HEK293T (cell line): ENCODE measurements around the gene STOX1.
"Not testable (repeated sequence)": the region's sequence is repeated elsewhere in the genome, so short reads cannot be mapped to it uniquely, and the experiment has no call there.

Experiments used
- CTCF ChIA-PET: fragments of 350-600 bp; formaldehyde crosslinking; extraction: SDS; loops from one replicate; lab custom pipeline; 2021; ENCODE audit warnings: antibody characterized with exemption, inconsistent platforms; lab: Yijun Ruan, JAX
- POLR2A ChIA-PET: fragments of 350-600 bp; formaldehyde crosslinking; extraction: SDS; loops from one replicate; lab custom pipeline; 2020; ENCODE audit warnings: antibody characterized with exemption, inconsistent platforms; lab: Yijun Ruan, JAX
- DNase-seq: peaks from one replicate; pipeline ENCODE4 v3.0.0; 2012; ENCODE audit warnings: mixed read lengths; ENCODE audit errors: extremely low spot score
- ARNT ChIP-seq: fragments of 450-650 bp; IDR thresholded peaks from 2 replicates; pipeline ENCODE4 v1.6.1; 2017; ENCODE audit warnings: mild to moderate bottlenecking
- BHLHE40 ChIP-seq: fragments of 450-650 bp; IDR thresholded peaks from 2 replicates; pipeline ENCODE4 v1.6.1; 2016; ENCODE audit warnings: mild to moderate bottlenecking, moderate library complexity, borderline replicate concordance
- CTBP1 ChIP-seq: fragments of 450-650 bp; IDR thresholded peaks from 2 replicates; pipeline ENCODE4 v1.6.1; 2016; ENCODE audit warnings: borderline replicate concordance
- ELF4 ChIP-seq: fragments of 450-650 bp; IDR thresholded peaks from 2 replicates; pipeline ENCODE4 v1.6.1; 2017; ENCODE audit warnings: antibody characterized with exemption
- FOXA1 ChIP-seq: fragments of 450-650 bp; IDR thresholded peaks from 2 replicates; pipeline ENCODE4 v1.6.1; 2016; ENCODE audit warnings: mild to moderate bottlenecking
- FOXK2 ChIP-seq: fragments of 450-650 bp; IDR thresholded peaks from 2 replicates; pipeline ENCODE4 v1.6.1; 2016; ENCODE audit warnings: mild to moderate bottlenecking
- FOXM1 ChIP-seq: fragments of 450-650 bp; IDR thresholded peaks from 2 replicates; pipeline ENCODE4 v1.6.1; 2017; ENCODE audit warnings: mild to moderate bottlenecking, borderline replicate concordance
- HDGF ChIP-seq: fragments of 450-650 bp; IDR thresholded peaks from 2 replicates; pipeline ENCODE4 v1.6.1; 2017; ENCODE audit warnings: antibody characterized with exemption, borderline replicate concordance
- L3MBTL2 ChIP-seq: fragments of 450-650 bp; conservative IDR thresholded peaks from 2 replicates; pipeline ENCODE4 v1.6.1; 2016; ENCODE audit warnings: mild to moderate bottlenecking
- LEF1 ChIP-seq: fragments of 450-650 bp; IDR thresholded peaks from 2 replicates; pipeline ENCODE4 v1.6.1; 2017; ENCODE audit warnings: mild to moderate bottlenecking, borderline replicate concordance
- NFRKB ChIP-seq: fragments of 450-650 bp; IDR thresholded peaks from 2 replicates; pipeline ENCODE4 v1.6.1; 2016; ENCODE audit warnings: mild to moderate bottlenecking, moderate library complexity
- SP1 ChIP-seq: fragments of 450-650 bp; IDR thresholded peaks from 2 replicates; pipeline ENCODE4 v1.6.1; 2017
- SUZ12 ChIP-seq: fragments of 450-650 bp; IDR thresholded peaks from 2 replicates; pipeline ENCODE4 v1.6.1; 2016; ENCODE audit warnings: mild to moderate bottlenecking
- TARDBP ChIP-seq: fragments of 450-650 bp; IDR thresholded peaks from 2 replicates; pipeline ENCODE4 v1.6.1; 2016
- ZNF384 ChIP-seq: fragments of 450-650 bp; IDR thresholded peaks from 2 replicates; pipeline ENCODE4 v1.6.1; 2016
- TF ChIP-seq, protein P1 (sequence below): fragments of 450-650 bp; IDR thresholded peaks from 2 replicates; pipeline ENCODE4 v1.6.1; 2016

STOX1 gene

DNA sequence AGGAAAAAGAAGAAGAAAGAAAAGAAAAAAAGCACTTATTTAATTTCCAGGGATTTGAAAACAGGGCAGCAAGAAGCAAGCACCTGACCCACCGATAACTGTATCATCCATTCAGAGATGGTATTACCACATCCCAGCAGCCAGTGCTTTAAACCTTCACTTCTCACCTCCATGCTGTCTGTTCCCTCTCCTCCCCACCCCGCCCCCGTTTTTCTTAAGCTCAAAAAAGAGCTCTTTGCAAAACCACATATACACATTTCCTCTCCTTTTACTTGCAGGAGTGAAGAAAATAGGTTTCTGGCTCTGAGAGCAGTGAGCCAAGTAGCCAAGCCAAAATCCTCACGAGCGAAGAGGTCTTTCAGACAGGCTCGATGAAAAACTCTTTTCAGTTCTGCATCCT, 2.2 kb downstream of the STOX1 start:
- no peak for DNase-seq
- ChIA-PET CTCF (no interaction called here), POLR2A (no interaction called here)
- TF ChIP-seq ELF4, result no peak
- TF ChIP-seq SP1, result no peak
- no peak for TF ChIP-seq L3MBTL2
- TF ChIP-seq SUZ12, result no peak
- TF ChIP-seq TARDBP, result no peak
- TF ChIP-seq, protein P1, sequence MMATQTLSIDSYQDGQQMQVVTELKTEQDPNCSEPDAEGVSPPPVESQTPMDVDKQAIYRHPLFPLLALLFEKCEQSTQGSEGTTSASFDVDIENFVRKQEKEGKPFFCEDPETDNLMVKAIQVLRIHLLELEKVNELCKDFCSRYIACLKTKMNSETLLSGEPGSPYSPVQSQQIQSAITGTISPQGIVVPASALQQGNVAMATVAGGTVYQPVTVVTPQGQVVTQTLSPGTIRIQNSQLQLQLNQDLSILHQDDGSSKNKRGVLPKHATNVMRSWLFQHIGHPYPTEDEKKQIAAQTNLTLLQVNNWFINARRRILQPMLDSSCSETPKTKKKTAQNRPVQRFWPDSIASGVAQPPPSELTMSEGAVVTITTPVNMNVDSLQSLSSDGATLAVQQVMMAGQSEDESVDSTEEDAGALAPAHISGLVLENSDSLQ, result no peak
- TF ChIP-seq FOXK2, result no peak
- TF ChIP-seq LEF1, result no peak

DNA sequence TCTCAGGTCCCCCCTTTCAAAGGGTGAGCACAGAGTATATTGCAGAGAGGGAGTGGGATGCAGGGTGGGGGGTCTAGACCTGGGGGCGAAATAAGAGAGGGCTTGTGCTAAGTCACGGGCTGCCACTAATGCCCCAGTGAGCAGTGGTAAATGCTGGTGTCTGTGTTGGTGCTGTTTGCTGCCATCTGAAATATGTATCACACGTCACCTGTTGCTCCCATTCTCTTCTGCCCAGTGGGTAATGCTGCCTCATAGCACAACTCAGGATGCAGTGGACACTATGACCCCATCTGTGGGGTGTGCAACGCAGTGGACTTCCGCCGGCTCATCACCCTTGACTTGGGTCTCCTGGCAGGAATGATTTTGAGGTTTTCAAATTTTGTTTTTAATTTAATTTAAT, 2.6 kb downstream of the STOX1 start:
- no peak for DNase-seq
- POLR2A ChIA-PET, result no interaction called here
- TF ChIP-seq FOXM1 (no peak), SP1 (no peak), ARNT (no peak), NFRKB (no peak), ELF4 (no peak), BHLHE40 (no peak), HDGF (no peak), L3MBTL2 (no peak), TARDBP (no peak), FOXA1 (no peak), CTBP1 (no peak), FOXK2 (no peak), SUZ12 (no peak), LEF1 (no peak), ZNF384 (no peak)
- TF ChIP-seq, protein P1, result no peak
- CTCF ChIA-PET, result no interaction called here

DNA sequence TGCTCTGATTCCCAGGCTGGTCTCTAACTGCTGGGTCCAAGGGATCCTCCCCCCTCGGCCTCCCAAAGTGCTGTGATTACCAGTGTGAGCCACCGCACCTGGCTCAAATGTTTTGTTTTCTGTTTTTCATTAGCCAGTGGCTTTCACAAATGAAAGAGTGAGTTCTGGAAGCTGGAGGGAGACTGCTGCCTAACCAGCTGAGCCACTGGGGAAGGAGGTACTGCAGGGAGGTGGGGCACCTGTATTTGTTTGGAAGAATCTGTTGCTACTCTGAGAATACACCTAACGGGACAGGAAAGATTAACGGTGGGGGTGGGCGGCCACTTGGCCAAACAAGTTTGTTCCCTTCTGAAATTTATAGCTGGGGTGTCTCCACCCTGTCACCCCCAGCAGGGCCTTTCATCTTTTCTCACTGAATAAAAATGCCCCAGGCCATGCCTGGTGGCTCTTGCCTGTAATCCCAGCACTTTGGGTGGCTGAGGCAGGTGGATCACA, 4.7 kb downstream of the STOX1 start:
- no peak for DNase-seq
- ChIA-PET POLR2A (interaction anchor here (0.8 kb wide), 1 partner anchor 69 kb away, joined by 3 read pairs; the partner anchor contains the start of gene DDX50), CTCF (no interaction called here)
- TF ChIP-seq SP1 (no peak), L3MBTL2 (no peak), BHLHE40 (no peak), ZNF384 (no peak), FOXK2 (no peak), HDGF (no peak), TARDBP (no peak), LEF1 (no peak), FOXA1 (no peak), ELF4 (no peak), SUZ12 (no peak), NFRKB (no peak), FOXM1 (no peak), ARNT (no peak), CTBP1 (no peak)
- TF ChIP-seq, protein P1, result no peak

DNA sequence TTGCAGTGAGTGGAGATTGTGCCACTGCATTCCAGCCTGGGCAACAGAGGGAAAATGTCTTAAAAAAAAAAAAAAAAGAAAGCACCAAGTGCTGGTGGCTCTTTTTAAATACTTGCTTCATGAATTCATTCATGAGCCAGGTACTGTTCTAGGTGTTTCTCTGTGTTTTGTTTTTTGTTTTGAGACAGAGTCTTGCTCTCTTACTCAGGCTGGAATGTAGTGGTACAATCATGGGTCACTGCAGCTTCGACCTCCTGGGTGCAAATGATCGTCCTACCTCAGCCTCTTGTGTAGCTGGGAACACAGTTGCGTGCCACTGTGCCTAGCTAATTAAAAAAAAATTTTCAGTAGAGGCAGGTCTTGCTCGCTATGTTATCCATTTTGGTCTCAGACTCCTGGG, 5.3 kb downstream of the STOX1 start:
- CTCF ChIA-PET, result interaction anchor here (0.7 kb wide), 1 partner anchor 63 kb away, joined by 8 read pairs; no protein-coding TSS in a partner anchor
- TF ChIP-seq SUZ12, result no peak
- TF ChIP-seq, protein P1, result no peak
- no peak for TF ChIP-seq FOXA1
- no peak for TF ChIP-seq ARNT
- TF ChIP-seq TARDBP, result no peak
- no peak for TF ChIP-seq SP1
- TF ChIP-seq HDGF, result no peak
- TF ChIP-seq LEF1, result no peak
- no peak for TF ChIP-seq L3MBTL2
- no peak for TF ChIP-seq ZNF384
- TF ChIP-seq CTBP1, result no peak
- TF ChIP-seq ELF4, result no peak
- no peak for TF ChIP-seq FOXM1
- no peak for TF ChIP-seq FOXK2
- no peak for TF ChIP-seq NFRKB
- no peak for TF ChIP-seq BHLHE40
- DNase-seq, result no peak
- POLR2A ChIA-PET, result interaction anchor here (0.8 kb wide), 1 partner anchor 68 kb away, joined by 3 read pairs; the partner anchor contains the start of gene DDX50

DNA sequence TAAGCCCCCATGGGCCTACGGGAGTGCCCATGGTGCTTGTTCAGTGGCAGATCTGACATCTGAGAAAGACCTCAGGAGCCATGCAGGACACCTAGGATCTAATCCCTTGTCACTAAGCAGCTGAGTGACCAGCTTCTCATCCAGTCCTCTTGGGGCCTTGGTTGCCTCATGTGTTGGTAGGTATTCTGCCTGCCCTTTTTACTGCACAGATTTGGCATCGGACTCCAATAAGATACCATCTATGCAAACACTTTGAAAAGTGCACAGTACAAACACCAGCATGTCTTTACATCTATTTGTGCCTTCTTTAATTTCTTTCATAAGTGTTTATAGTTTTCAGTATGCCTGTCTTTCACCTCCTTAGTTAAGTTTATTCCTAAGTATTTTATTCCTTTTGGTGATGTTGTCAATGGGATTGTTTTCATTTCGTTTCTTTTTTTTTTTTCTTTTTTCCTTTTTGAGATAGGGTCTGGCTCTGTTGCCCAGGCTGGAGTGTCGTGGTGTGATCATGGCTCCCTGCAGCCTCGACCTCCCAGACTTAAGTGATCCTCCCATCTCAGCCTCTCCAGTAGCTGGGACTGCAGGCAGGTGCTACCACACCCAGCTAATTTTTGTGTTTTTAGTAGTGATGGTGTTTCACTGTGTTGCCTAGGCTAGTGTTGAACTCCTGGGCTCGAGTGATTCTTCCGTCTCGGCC, 10.4 kb downstream of the STOX1 start:
- no peak for TF ChIP-seq FOXM1
- no peak for TF ChIP-seq ELF4
- TF ChIP-seq L3MBTL2, result no peak
- TF ChIP-seq FOXK2, result no peak
- TF ChIP-seq BHLHE40, result no peak
- no peak for TF ChIP-seq FOXA1
- TF ChIP-seq CTBP1, result no peak
- no peak for TF ChIP-seq ZNF384
- no peak for TF ChIP-seq SUZ12
- no peak for TF ChIP-seq NFRKB
- no peak for TF ChIP-seq TARDBP
- TF ChIP-seq, protein P1, result no peak
- no peak for TF ChIP-seq HDGF
- TF ChIP-seq ARNT, result no peak
- TF ChIP-seq SP1, result no peak
- TF ChIP-seq LEF1, result no peak
- ChIA-PET CTCF (no interaction called here), POLR2A (interaction anchor here (1.7 kb wide), 1 partner anchor 11 kb away, joined by 5 read pairs; the partner anchor contains the start of gene STOX1)
- DNase-seq, result no peak

DNA sequence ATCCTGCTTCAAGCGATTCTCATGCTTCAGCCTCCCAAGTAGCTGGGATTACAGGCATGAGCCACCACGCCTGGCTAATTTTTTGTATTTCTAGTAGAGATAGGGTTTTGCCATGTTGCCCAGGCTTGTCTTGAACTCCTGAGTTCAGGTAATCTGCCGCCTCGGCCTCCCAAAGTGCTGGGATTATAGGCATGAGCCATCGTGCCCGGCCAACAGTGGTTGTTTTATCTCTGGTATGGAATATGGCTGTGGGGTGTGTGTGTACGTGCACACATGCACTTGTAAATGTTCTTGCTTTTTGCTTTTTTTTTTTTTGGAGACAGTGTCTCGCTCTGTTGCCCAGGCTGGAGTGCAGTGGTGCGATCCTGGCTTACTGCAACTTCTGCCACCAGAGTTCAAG, 13.3 kb downstream of the STOX1 start:
- CTCF ChIA-PET, POLR2A ChIA-PET, DNase-seq: not testable (repeated sequence)
